ENCODE results near the gene ZNG1A.

DNA sequence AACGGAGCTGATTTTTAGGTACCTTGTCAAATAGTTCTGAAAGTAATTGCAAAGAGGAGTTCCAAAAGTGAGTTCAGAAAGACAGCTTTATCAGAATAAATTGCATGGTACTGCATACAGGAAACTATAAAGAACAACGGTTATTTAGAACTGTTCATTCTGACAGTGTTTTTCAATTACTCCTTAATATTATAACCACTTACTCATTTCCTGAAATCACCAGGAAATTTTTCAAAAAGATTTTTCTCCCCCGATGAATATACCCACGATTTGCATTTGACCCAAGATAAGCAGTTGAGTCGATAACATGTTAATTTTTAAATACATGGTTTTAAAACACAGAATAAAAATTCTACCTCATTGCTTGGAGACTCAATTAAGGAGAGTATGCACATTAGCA is 45.2 kb upstream of the ZNG1A start:
- TF ChIP-seq ZNF274 (IDR thresholded peaks at IDR 0.05; ENCODE audit: low read depth, low read length): no peak
- no peak for TF ChIP-seq SUZ12 (IDR thresholded peaks at IDR 0.05; ENCODE audit: extremely low read depth, insufficient read depth, insufficient read length)

All from NT2/D1 (cell line).